H1 (cell line): Measurements from ENCODE around the gene UBAP1L. TPM values are rescaled to one million over a fixed set of nuclear protein-coding genes. Genes with fewer than 3 reads are reported as not detected.

Experiments used
- ATF3 ChIP-seq: IDR thresholded peaks from 2 replicates; pipeline ENCODE4 v1.6.1; 2011; ENCODE audit warnings: low read depth, mild to moderate bottlenecking, low read length; ENCODE audit not compliant: insufficient read depth
- GTF2F1 ChIP-seq: IDR thresholded peaks from 2 replicates; pipeline ENCODE4 v1.6.1; 2012; ENCODE audit warnings: low read depth, low read length, improper control_type of control experiment, borderline replicate concordance
- POLR2A ChIP-seq, 2 experiments: IDR thresholded peaks; 1 replicate in 1 of 2; 2 replicates in 1 of 2; pipeline ENCODE4 v1.6.1; 2011; ENCODE audit warnings: low read depth in 2 of 2, low read length in 2 of 2, mild to moderate bottlenecking in 2 of 2; ENCODE audit errors: control extremely low read depth in 1 of 2
- POLR2AphosphoS5 ChIP-seq: IDR thresholded peaks from 2 replicates; pipeline ENCODE4 v1.6.1; 2011; ENCODE audit warnings: low read depth, low read length
- SRF ChIP-seq: IDR thresholded peaks from 2 replicates; pipeline ENCODE4 v1.6.1; 2011; ENCODE audit warnings: mild to moderate bottlenecking, low read depth, low read length, moderate library complexity
- TCF12 ChIP-seq: IDR thresholded peaks from 2 replicates; pipeline ENCODE4 v1.6.1; 2011; ENCODE audit warnings: low read depth, mild to moderate bottlenecking, low read length
- polyA plus RNA-seq, 7 experiments: library from polyadenylated mRNA; depleted of rRNA in 3 of 7; stranded (reverse) in 5 of 7; unstranded in 2 of 7; fragments of >200 nt in 5 of 7; fragments of 200-250 nt in 2 of 7; gene quantifications; 1 replicate in 5 of 7; 2 replicates in 1 of 7; 4 replicates in 1 of 7; pipeline versions ENCODE4 v1.2.1 to v1.2.3, GENCODE V29; 2011 to 2013; ENCODE audit warnings: missing spikeins in 2 of 7, mixed read lengths in 2 of 7
- total RNA-seq: library from RNA; stranded (reverse); fragmentation: NEBNext Ultra II Directional; extraction: Animal tissue kit (Norgen Biotek cat#: 25700); gene quantifications from 2 replicates; pipeline ENCODE4 v1.2.1, GENCODE V29; 2021

The UBAP1L gene
- total and polyA plus RNA-seq, 2 of the 8 experiments (the other 6 are each of a cell fraction or from before 2014, with no cell fraction given) = 0.67 to 1.7 TPM

DNA sequence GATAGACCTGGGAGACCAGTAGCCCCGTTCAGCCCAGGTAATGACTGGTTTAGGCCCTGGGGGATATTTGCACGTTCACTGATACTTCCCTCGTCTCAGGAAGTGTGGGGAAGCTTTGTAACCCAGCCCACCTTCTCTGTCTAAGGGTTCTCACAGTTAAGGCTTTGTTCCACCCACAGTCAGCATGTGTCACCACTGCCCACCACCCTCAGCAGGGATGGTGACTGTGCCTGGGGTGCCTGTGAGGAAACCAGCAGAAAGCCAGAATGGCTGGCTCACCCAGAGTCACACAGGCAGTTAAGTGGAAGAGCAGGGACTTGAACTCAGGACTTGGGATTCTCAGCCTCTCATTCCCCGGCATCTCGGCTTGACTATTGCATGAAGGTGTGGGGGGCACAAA is 33.2 kb downstream of the UBAP1L start (continued):
- TF ChIP-seq TCF12 (no peak), SRF (no peak), GTF2F1 (no peak), POLR2AphosphoS5 (no peak), POLR2A (IDR thresholded peaks at IDR 0.05; ENCODE audit: control extremely low read depth in 1 of 2, low read depth in 2 of 2, low read length in 2 of 2) (no peak), ATF3 (no peak)
- TF ChIP-seq, all 59 proteins: peak for 0
